Caco-2 (cell line): ENCODE results near the gene OSCAR. TPM values are rescaled to one million over a fixed set of nuclear protein-coding genes. Genes with fewer than 3 reads are reported as not detected.

Experiments used
- BruUV-seq: library from RNA; stranded (reverse); fragments of 400-500 nt; replicated peaks from 2 replicates; lab custom pipeline; 2021; lab: Mats Ljungman, UMichigan
- CTCF ChIA-PET: fragments of 300-600 bp; sonication (Branson Sonifier 250); formaldehyde crosslinking; loops from one replicate; lab custom pipeline; 2022; ENCODE audit warnings: antibody characterized with exemption; lab: Charles Lee
- POLR2A ChIA-PET: fragments of 300-600 bp; sonication (Branson Sonifier 250); formaldehyde crosslinking; loops from one replicate; lab custom pipeline; 2022; ENCODE audit warnings: antibody characterized with exemption; lab: Charles Lee
- DNase-seq, 2 experiments: peaks; one replicate each; pipeline versions ENCODE4 v3.0.0 to v3.0.0-alpha.2; 2020 to 2022
- H3K27me3 ChIP-seq: replicated peaks from 2 replicates; pipeline ENCODE4 v1.6.0; 2011; ENCODE audit warnings: low read length; ENCODE audit not compliant: control insufficient read depth, insufficient read depth
- H3K36me3 ChIP-seq: 2 replicates; pipeline ENCODE4 v1.5.1; 2011; ENCODE audit warnings: low read length; ENCODE audit not compliant: control insufficient read depth, insufficient read depth
- H3K4me1 ChIP-seq: fragments of 250-450 bp; sonication (Bioruptor Pico); 2 replicates; pipeline ENCODE4 v1.5.1; 2020; ENCODE audit warnings: mild to moderate bottlenecking
- H3K4me3 ChIP-seq: 2 replicates; pipeline ENCODE4 v1.5.1; 2011; ENCODE audit warnings: low read depth, mild to moderate bottlenecking, control low read depth, low read length
- H3K9me3 ChIP-seq: fragments of 250-450 bp; sonication (Bioruptor Pico); 2 replicates; pipeline ENCODE4 v1.5.1; 2020; ENCODE audit warnings: mild to moderate bottlenecking, moderate library complexity
- H3K27ac Mint-ChIP-seq: one replicate; pipeline ENCODE4 v1.8.0; 2022; ENCODE audit warnings: mixed read lengths; ENCODE audit not compliant: unreplicated experiment
- H3K27me3 Mint-ChIP-seq: one replicate; pipeline ENCODE4 v1.8.0; 2022; ENCODE audit warnings: mixed read lengths; ENCODE audit not compliant: insufficient read depth, unreplicated experiment
- H3K36me3 Mint-ChIP-seq: one replicate; pipeline ENCODE4 v1.8.0; 2022; ENCODE audit warnings: mild to moderate bottlenecking, mixed read lengths; ENCODE audit not compliant: insufficient read depth, unreplicated experiment
- H3K4me1 Mint-ChIP-seq: one replicate; pipeline ENCODE4 v1.8.0; 2022; ENCODE audit warnings: low read depth, mixed read lengths; ENCODE audit not compliant: unreplicated experiment
- H3K4me3 Mint-ChIP-seq: one replicate; pipeline ENCODE4 v1.8.0; 2022; ENCODE audit warnings: mild to moderate bottlenecking, moderate library complexity, mixed read lengths; ENCODE audit not compliant: unreplicated experiment
- H3K9me3 Mint-ChIP-seq: one replicate; pipeline ENCODE4 v1.8.0; 2022; ENCODE audit warnings: mixed read lengths; ENCODE audit not compliant: unreplicated experiment
- intact Hi-C: fragments of 100-400 bp; cut with micrococcal nuclease; formaldehyde crosslinking; loops from one replicate; pipeline ENCODE4 v1.10.0; 2022; ENCODE audit not compliant: unreplicated experiment
- total RNA-seq: library from RNA; stranded (reverse); gene quantifications from 2 replicates; pipeline ENCODE4 v1.2.3, GENCODE V29; 2022
- TF ChIP-seq, protein P1 (sequence below), 2 experiments: fragments of 200-600 bp in 1 of 2; IDR thresholded peaks; 1 replicate in 1 of 2; 2 replicates in 1 of 2; pipeline versions ENCODE4 v1.5.1 to v1.8.0; 2011 to 2022; ENCODE audit warnings: antibody characterized with exemption in 1 of 2, control low read depth in 1 of 2, inconsistent platforms in 1 of 2, low read depth in 1 of 2, low read length in 1 of 2, mild to moderate bottlenecking in 1 of 2, moderate library complexity in 1 of 2; ENCODE audit not compliant: insufficient read depth in 1 of 2, severe bottlenecking in 1 of 2, unreplicated experiment in 1 of 2

OSCAR gene
- total RNA-seq, 1 experiment from 2014 or later, result not detected

DNA sequence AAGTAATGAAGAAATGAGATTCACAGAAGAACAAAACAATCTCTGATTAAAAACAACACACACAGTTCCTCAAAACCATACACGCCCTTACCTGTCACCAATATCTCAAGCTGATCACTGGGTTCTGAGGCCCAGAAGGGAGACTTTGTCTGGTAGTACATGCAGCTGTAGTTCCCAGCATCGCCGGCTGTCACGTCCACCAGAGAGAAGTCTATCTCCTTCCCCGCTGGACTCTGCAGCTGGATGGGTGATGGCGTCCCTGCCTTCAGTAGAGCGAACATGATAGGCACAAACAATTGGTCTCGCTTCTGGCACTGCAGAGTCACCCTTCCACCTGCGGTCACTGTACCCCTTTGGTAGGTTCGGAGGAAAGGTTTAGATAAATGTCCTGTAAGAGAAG lies 26.8 kb downstream of the OSCAR start:
- Mint-ChIP-seq H3K36me3 (peaks cover 4% of the 10 kb centered on the region), H3K4me3 (no peak overlapping the region), H3K9me3 (peaks cover 10% of the 10 kb centered on the region), H3K27me3 (peaks cover 4% of the 10 kb centered on the region), H3K27ac (no peak overlapping the region), H3K4me1 (no peaks in the 10 kb centered on the region)
- TF ChIP-seq, protein P1, sequence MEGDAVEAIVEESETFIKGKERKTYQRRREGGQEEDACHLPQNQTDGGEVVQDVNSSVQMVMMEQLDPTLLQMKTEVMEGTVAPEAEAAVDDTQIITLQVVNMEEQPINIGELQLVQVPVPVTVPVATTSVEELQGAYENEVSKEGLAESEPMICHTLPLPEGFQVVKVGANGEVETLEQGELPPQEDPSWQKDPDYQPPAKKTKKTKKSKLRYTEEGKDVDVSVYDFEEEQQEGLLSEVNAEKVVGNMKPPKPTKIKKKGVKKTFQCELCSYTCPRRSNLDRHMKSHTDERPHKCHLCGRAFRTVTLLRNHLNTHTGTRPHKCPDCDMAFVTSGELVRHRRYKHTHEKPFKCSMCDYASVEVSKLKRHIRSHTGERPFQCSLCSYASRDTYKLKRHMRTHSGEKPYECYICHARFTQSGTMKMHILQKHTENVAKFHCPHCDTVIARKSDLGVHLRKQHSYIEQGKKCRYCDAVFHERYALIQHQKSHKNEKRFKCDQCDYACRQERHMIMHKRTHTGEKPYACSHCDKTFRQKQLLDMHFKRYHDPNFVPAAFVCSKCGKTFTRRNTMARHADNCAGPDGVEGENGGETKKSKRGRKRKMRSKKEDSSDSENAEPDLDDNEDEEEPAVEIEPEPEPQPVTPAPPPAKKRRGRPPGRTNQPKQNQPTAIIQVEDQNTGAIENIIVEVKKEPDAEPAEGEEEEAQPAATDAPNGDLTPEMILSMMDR (IDR thresholded peaks at IDR 0.05; ENCODE audit: insufficient read depth in 1 of 2, low read depth in 1 of 2, low read length in 1 of 2, severe bottlenecking in 1 of 2, unreplicated experiment in 1 of 2), result no peak
- no TSS peak for BruUV-seq
- no peaks in the 10 kb centered on the region for H3K4me1 ChIP-seq
- H3K36me3 ChIP-seq, result no peaks in the 10 kb centered on the region
- H3K9me3 ChIP-seq, result no peaks in the 10 kb centered on the region; the same call in 1 of the 2 replicates
- H3K4me3 ChIP-seq, result no peak overlapping the region
- POLR2A ChIA-PET, result no interaction called here
- no peaks in the 10 kb centered on the region for H3K27me3 ChIP-seq
- no peak for DNase-seq
- CTCF ChIA-PET, result no interaction called here
- intact Hi-C loops, result no loop called here

DNA sequence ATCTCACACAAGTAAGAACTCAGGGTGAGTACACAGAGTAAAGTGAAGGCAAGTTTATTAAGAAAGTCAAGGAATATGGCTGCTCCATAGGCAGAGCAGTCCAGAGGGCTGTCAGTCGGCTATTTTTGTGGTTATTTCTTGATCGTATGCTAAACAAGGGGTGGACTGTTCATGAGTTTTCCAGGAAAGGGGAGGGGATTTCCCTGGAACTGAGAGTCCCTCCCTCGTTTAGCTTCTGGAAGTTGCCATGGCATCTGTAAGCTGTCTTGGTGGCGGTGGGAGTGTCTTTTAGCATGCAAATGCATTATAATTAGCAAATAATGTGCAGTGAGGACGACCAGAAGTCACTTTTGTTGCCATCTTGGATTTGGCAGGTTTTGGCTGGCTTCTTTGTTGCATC lies 31.1 kb downstream of the OSCAR start:
- TF ChIP-seq, protein P1 (IDR thresholded peaks at IDR 0.05; ENCODE audit: insufficient read depth in 1 of 2, low read depth in 1 of 2, low read length in 1 of 2, severe bottlenecking in 1 of 2, unreplicated experiment in 1 of 2), result no peak
- Mint-ChIP-seq H3K4me3 (no peak overlapping the region), H3K36me3 (peaks cover 4% of the 10 kb centered on the region), H3K27ac (no peak overlapping the region), H3K4me1 (no peaks in the 10 kb centered on the region), H3K9me3 (peaks cover 11% of the 10 kb centered on the region), H3K27me3 (peaks cover 4% of the 10 kb centered on the region)
- intact Hi-C loops, result no loop called here
- DNase-seq, result no peak
- Histone ChIP-seq H3K4me1 (no peaks in the 10 kb centered on the region), H3K9me3 (no peaks in the 10 kb centered on the region), H3K27me3 (no peaks in the 10 kb centered on the region), H3K36me3 (no peaks in the 10 kb centered on the region), H3K4me3 (no peak overlapping the region)
- ChIA-PET CTCF (interaction anchor here (0.5 kb wide), 1 partner anchor 74 kb away, joined by 3 read pairs; no protein-coding TSS in a partner anchor), POLR2A (no interaction called here)
- BruUV-seq, result no TSS peak

DNA sequence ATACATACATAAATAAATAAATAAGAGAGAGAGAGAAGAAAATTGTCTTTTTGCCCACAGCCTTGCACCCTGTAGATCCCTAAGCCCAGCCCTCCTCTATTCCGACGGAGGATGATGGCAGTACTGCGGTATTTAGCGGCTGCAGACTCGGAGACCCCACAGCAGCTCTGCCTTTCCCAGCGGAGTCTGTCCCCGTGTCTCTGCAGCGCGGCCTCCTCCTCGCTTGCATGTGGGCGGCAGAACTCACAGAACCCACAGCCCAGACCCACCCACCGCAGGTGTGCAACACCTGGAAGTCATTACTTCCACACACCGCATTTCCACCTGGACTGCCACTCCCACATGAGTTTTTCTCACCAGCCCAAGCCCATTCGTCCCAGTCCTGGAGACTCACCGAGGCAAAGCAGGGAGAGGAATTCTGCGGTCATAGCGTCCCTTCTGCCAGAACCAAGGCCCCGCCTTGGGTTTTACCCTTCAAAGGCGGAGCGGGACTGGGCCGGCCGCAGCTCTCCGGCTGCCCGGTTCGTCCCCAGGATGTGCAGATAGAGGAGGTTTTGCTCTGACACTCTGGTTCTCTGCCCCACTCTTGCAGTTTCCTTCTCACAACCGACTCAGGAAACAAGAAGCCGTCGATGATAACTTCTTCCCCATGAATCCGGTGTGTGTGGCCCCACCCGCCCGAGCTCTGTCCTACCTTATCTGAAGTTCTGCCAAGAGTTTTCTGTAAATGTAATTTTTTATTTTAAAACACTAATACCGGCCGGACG lies 37.1 kb downstream of the OSCAR start, which contains the start of gene VSTM1:
TSS of gene VSTM1 (minus strand) at position 548 of the 767 bp plus-strand sequence. CDS start at position 428, 120 bp downstream.
- intact Hi-C loops, result no loop called here
- no peak within 1 kb of the TSS for H3K4me3 Mint-ChIP-seq
- no peaks in the 10 kb centered on the region for H3K9me3 ChIP-seq
- CTCF ChIA-PET, result no interaction called here
- no peak within 1 kb of the TSS for H3K27ac Mint-ChIP-seq
- H3K36me3 ChIP-seq, result no peaks in the 10 kb centered on the region
- no TSS peak for BruUV-seq
- peaks cover 6% of the 10 kb centered on the region for H3K27me3 Mint-ChIP-seq
- no peak within 1 kb of the TSS for H3K4me3 ChIP-seq
- H3K4me1 Mint-ChIP-seq, result no peaks in the 10 kb centered on the region
- H3K27me3 ChIP-seq, result no peaks in the 10 kb centered on the region
- DNase-seq, result no peak
- TF ChIP-seq, protein P1 (IDR thresholded peaks at IDR 0.05; ENCODE audit: insufficient read depth in 1 of 2, low read depth in 1 of 2, low read length in 1 of 2, severe bottlenecking in 1 of 2, unreplicated experiment in 1 of 2), result no peak
- H3K36me3 Mint-ChIP-seq, result no peaks in the 10 kb centered on the region
- peaks cover 11% of the 10 kb centered on the region for H3K9me3 Mint-ChIP-seq
- POLR2A ChIA-PET, result no interaction called here
- H3K4me1 ChIP-seq, result no peaks in the 10 kb centered on the region
